ENCODE measurements around the gene SLC7A6. TPM values are rescaled to one million over a fixed set of nuclear protein-coding genes. Genes with fewer than 3 reads are reported as not detected.

The SLC7A6 gene
- total RNA-seq, 2 donors from 2014 or later: 43.6 to 47.2 TPM

DNA sequence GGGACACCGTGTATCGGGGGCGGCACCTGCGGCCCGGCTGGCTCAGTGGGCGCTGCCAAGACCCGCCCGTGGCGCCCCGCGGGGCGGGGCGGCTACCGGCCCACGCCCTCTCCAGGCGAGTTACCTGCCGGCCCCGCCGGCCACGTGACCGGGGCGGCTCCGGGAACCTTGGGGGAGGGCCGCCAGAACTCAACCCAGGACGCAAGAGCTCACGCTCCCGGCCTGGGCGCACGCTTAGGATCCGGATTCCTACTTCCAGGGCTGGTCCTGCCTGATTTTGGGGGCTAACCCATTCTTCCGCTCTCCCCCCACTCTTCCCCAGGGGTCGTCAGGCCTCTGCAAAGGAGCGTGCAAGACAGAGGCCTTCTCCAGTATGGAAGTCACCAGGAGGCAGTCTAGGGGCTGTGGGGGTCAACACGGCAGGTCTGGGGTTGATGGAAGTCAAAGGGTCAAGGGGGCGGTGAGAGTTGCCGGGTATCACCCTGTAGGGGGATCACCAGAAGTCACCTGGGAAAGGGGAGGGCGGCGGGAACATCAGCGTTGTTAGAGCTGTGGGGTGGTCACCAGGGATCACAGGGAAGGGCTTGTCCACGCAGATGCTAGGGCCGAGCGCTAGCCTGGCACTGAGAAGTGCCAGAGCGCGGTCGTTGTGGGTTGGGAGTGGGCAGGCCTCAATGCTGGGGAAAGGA is 28.0 kb upstream of the SLC7A6 start:
- Mint-ChIP-seq H3K36me3 (ENCODE audit: low read depth) (peaks cover 17% of the 10 kb centered on the region), H3K4me1 (peaks cover 14% of the 10 kb centered on the region)

DNA sequence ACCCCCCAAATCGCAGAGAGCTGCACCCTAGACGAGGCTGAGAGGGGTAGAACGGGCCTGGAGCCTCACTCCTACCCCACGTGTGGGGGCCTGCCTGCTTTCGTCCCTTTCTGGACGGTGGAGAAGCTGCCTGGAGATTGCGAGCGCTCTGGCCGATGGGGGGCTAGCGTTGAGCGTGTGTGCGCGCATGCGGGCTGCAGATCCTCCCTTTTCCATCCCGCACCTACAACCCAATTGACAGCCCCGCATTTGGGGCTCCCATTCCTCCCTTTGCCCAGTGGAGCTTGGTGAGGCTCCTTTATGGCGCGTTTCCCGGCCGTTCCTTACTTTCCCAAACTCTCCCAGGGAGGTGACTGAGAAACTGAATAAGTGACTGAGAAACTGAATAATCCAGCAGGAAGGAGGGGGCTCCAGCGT is 27.5 kb upstream of the SLC7A6 start:
- peak overlapping the region; percentile 98 for H3K27ac Mint-ChIP-seq
- peaks cover 12% of the 10 kb centered on the region for H3K36me3 Mint-ChIP-seq (ENCODE audit: low read depth)
- Histone ChIP-seq H3K9me3 (ENCODE audit: control insufficient read depth, low read length) (no peaks in the 10 kb centered on the region), H3K27me3 (ENCODE audit: control insufficient read depth, insufficient read depth, low read length, poor library complexity, severe bottlenecking) (peaks cover 5% of the 10 kb centered on the region), H3K9ac (ENCODE audit: extremely low read depth, low read length, poor library complexity, severe bottlenecking) (peak overlapping the region; percentile 72), H3K4me1 (ENCODE audit: control insufficient read depth, insufficient read depth, low read length) (peaks cover 5% of the 10 kb centered on the region), H3K36me3 (ENCODE audit: control insufficient read depth, insufficient read depth, low read length) (peaks cover 20% of the 10 kb centered on the region), H3K4me3 (ENCODE audit: low read length) (peak overlapping the region; percentile 90), H3K27ac (ENCODE audit: low read depth, low read length) (peak overlapping the region; percentile 55)
- DNase-seq: peak; percentile 75
- H3K9me3 Mint-ChIP-seq: peaks cover 13% of the 10 kb centered on the region
- H3K4me3 Mint-ChIP-seq: peak overlapping the region; percentile 87
- WGBS, 2 experiments (ENCODE audit: insufficient coverage in 1 of 2, insufficient read length in 1 of 2): 7 to 9% methylated on average over 13 to 21 of the region's 21 CpGs
- H3K4me1 Mint-ChIP-seq: peaks cover 14% of the 10 kb centered on the region
- TF ChIP-seq, protein P1, sequence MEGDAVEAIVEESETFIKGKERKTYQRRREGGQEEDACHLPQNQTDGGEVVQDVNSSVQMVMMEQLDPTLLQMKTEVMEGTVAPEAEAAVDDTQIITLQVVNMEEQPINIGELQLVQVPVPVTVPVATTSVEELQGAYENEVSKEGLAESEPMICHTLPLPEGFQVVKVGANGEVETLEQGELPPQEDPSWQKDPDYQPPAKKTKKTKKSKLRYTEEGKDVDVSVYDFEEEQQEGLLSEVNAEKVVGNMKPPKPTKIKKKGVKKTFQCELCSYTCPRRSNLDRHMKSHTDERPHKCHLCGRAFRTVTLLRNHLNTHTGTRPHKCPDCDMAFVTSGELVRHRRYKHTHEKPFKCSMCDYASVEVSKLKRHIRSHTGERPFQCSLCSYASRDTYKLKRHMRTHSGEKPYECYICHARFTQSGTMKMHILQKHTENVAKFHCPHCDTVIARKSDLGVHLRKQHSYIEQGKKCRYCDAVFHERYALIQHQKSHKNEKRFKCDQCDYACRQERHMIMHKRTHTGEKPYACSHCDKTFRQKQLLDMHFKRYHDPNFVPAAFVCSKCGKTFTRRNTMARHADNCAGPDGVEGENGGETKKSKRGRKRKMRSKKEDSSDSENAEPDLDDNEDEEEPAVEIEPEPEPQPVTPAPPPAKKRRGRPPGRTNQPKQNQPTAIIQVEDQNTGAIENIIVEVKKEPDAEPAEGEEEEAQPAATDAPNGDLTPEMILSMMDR (conservative IDR thresholded peaks at IDR 0.05): no peak
- peaks cover 11% of the 10 kb centered on the region for H3K27me3 Mint-ChIP-seq (ENCODE audit: insufficient read depth)

More for the DNA sequence above, 28.0 kb upstream of the SLC7A6 start:
- Histone ChIP-seq H3K4me3 (ENCODE audit: low read length) (peak overlapping the region; percentile 90), H3K4me1 (ENCODE audit: control insufficient read depth, insufficient read depth, low read length) (peaks cover 5% of the 10 kb centered on the region), H3K9ac (ENCODE audit: extremely low read depth, low read length, poor library complexity, severe bottlenecking) (peak overlapping the region; percentile 72), H3K36me3 (ENCODE audit: control insufficient read depth, insufficient read depth, low read length) (peaks cover 25% of the 10 kb centered on the region), H3K27me3 (ENCODE audit: control insufficient read depth, insufficient read depth, low read length, poor library complexity, severe bottlenecking) (peaks cover 5% of the 10 kb centered on the region), H3K9me3 (ENCODE audit: control insufficient read depth, low read length) (no peaks in the 10 kb centered on the region), H3K27ac (ENCODE audit: low read depth, low read length) (no peak overlapping the region)
- WGBS, 2 experiments (ENCODE audit: insufficient coverage in 1 of 2, insufficient read length in 1 of 2): 5 to 14% methylated on average over 20 to 45 of the region's 45 CpGs
- peak; percentile 93 for DNase-seq
- peak overlapping the region; percentile 87 for H3K4me3 Mint-ChIP-seq
- TF ChIP-seq, protein P1 (conservative IDR thresholded peaks at IDR 0.05): no peak
- peak overlapping the region; percentile 98 for H3K27ac Mint-ChIP-seq
- H3K27me3 Mint-ChIP-seq (ENCODE audit: insufficient read depth): peaks cover 11% of the 10 kb centered on the region
- peaks cover 13% of the 10 kb centered on the region for H3K9me3 Mint-ChIP-seq

DNA sequence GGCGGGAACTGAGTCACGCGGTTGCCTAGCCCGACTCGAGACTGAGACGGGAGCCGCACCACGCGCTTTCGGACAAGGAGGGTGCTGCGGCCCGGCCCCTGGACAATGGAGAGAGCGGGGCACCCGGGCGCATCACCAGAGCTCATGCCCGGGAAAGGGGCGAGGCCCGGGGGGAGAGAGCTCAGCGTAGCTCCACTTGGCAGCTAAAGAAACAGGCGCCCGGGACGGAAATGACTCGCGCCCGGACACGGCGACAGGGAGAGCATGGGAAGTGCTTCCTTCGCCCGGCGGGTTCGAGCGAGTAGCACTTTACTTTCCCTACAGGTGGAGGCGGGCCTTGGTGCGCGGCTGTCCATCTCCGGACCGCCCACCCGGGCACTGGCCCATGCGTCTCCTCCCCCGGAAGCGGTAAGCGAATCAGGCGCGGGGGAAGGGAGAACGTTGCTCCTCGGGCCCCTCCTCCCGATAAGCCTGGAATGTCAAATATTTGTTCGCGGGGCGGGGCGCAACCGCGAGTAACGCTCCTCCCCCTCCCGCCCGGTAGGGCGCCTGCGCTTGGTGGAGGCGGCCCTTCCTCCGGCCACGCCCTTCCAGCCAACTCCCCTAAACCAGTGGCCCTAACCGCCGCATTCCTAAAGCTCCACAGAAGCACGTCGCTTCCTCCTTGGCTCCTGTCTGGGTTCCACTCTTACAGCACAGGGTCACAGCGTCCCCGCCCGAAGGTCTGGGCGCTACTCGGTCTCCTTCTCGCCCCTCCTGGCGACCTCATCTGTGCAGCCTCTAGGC is 26.9 kb upstream of the SLC7A6 start:
- H3K9ac ChIP-seq (ENCODE audit: extremely low read depth, low read length, poor library complexity, severe bottlenecking): peak overlapping the region; percentile 72
- H3K36me3 ChIP-seq (ENCODE audit: control insufficient read depth, insufficient read depth, low read length): peaks cover 14% of the 10 kb centered on the region
- peaks cover 11% of the 10 kb centered on the region for H3K27me3 Mint-ChIP-seq (ENCODE audit: insufficient read depth)
- WGBS, 2 experiments (ENCODE audit: insufficient coverage in 1 of 2, insufficient read length in 1 of 2): 1 to 2% methylated on average over 31 to 72 of the region's 72 CpGs
- H3K9me3 ChIP-seq (ENCODE audit: control insufficient read depth, low read length): no peaks in the 10 kb centered on the region
- peak overlapping the region; percentile 87 for H3K4me3 Mint-ChIP-seq
- H3K4me3 ChIP-seq (ENCODE audit: low read length): peak overlapping the region; percentile 90
- H3K4me1 ChIP-seq (ENCODE audit: control insufficient read depth, insufficient read depth, low read length): peaks cover 5% of the 10 kb centered on the region
- H3K27ac ChIP-seq (ENCODE audit: low read depth, low read length): peak overlapping the region; percentile 55
- H3K9me3 Mint-ChIP-seq: peaks cover 13% of the 10 kb centered on the region
- H3K36me3 Mint-ChIP-seq (ENCODE audit: low read depth): peaks cover 6% of the 10 kb centered on the region
- H3K27ac Mint-ChIP-seq: peak overlapping the region; percentile 99
- peak; percentile 100 for DNase-seq
- H3K27me3 ChIP-seq (ENCODE audit: control insufficient read depth, insufficient read depth, low read length, poor library complexity, severe bottlenecking): peaks cover 5% of the 10 kb centered on the region
- H3K4me1 Mint-ChIP-seq: peaks cover 14% of the 10 kb centered on the region
- TF ChIP-seq, protein P1 (conservative IDR thresholded peaks at IDR 0.05): no peak
